Liver (tissue), 9 donors: ENCODE results near the gene DYRK4. TPM values are rescaled to one million over a fixed set of nuclear protein-coding genes. Genes with fewer than 3 reads are reported as not detected.

Source experiments
- DNase-seq: peaks from one replicate; pipeline ENCODE4 v3.0.0-alpha.2; 2017; ENCODE audit warnings: low spot score
- H3K27ac ChIP-seq, 2 donors: one replicate each; pipeline ENCODE4 v1.7.0; 2013; ENCODE audit warnings: inconsistent platforms in 2 of 2, low read length in 2 of 2, control low read depth in 1 of 2, low read depth in 1 of 2, mild to moderate bottlenecking in 1 of 2
- H3K27me3 ChIP-seq, 4 donors: one replicate each; pipeline versions ENCODE4 v1.6.1 to v1.7.0; 2013; ENCODE audit warnings: low read length in 3 of 4, inconsistent platforms in 1 of 4, mild to moderate bottlenecking in 1 of 4, moderate library complexity in 1 of 4; ENCODE audit not compliant: control insufficient read depth in 4 of 4, insufficient read depth in 4 of 4
- H3K36me3 ChIP-seq, 4 donors: one replicate each; pipeline versions ENCODE4 v1.6.1 to v1.7.0; 2013; ENCODE audit warnings: low read length in 3 of 4, mild to moderate bottlenecking in 3 of 4, low read depth in 1 of 4, moderate library complexity in 1 of 4; ENCODE audit not compliant: control insufficient read depth in 4 of 4, insufficient read depth in 3 of 4
- H3K4me1 ChIP-seq, 4 donors: one replicate each; pipeline versions ENCODE4 v1.6.1 to v1.7.0; 2013; ENCODE audit warnings: low read length in 3 of 4, mild to moderate bottlenecking in 3 of 4, moderate library complexity in 1 of 4; ENCODE audit not compliant: control insufficient read depth in 4 of 4, insufficient read depth in 4 of 4
- H3K4me3 ChIP-seq, 3 donors: one replicate each; pipeline versions ENCODE4 v1.6.1 to v1.7.0; 2013; ENCODE audit warnings: low read length in 3 of 3, control low read depth in 1 of 3, low read depth in 1 of 3, mild to moderate bottlenecking in 1 of 3
- H3K9ac ChIP-seq, 2 donors: one replicate each; pipeline ENCODE4 v1.7.0; 2013; ENCODE audit warnings: low read length in 2 of 2, mild to moderate bottlenecking in 2 of 2, moderate library complexity in 2 of 2, control low read depth in 1 of 2, low read depth in 1 of 2
- H3K9me3 ChIP-seq, 4 donors: one replicate each; pipeline versions ENCODE4 v1.6.1 to v1.7.0; 2013; ENCODE audit warnings: low read length in 3 of 4; ENCODE audit not compliant: control insufficient read depth in 4 of 4
- EGR1 ChIP-seq, 2 donors: IDR thresholded peaks; 2 replicates each; pipeline ENCODE4 v1.6.1; 2016 to 2018; ENCODE audit warnings: antibody characterized with exemption in 2 of 2, low read depth in 2 of 2
- FOXA2 ChIP-seq: IDR thresholded peaks from 2 replicates; pipeline ENCODE4 v1.6.1; 2016; ENCODE audit warnings: antibody characterized with exemption
- GABPA ChIP-seq, 2 donors: IDR thresholded peaks in 1 of 2; conservative IDR thresholded peaks in 1 of 2; 2 replicates each; pipeline ENCODE4 v1.6.1; 2016; ENCODE audit warnings: antibody characterized with exemption in 2 of 2, mild to moderate bottlenecking in 1 of 2, moderate library complexity in 1 of 2
- HNF4A ChIP-seq, 2 donors: conservative IDR thresholded peaks; 2 replicates each; pipeline ENCODE4 v1.6.1; 2016; ENCODE audit warnings: antibody characterized with exemption in 2 of 2, mild to moderate bottlenecking in 2 of 2
- HNF4G ChIP-seq: IDR thresholded peaks from 2 replicates; pipeline ENCODE4 v1.6.1; 2016; ENCODE audit warnings: antibody characterized with exemption
- NR2F2 ChIP-seq: IDR thresholded peaks from 2 replicates; pipeline ENCODE4 v1.6.1; 2016; ENCODE audit warnings: antibody characterized with exemption
- RAD21 ChIP-seq, 2 donors: IDR thresholded peaks; 2 replicates each; pipeline ENCODE4 v1.6.1; 2016; ENCODE audit warnings: antibody characterized with exemption in 2 of 2, mild to moderate bottlenecking in 2 of 2
- SP1 ChIP-seq: IDR thresholded peaks from 2 replicates; pipeline ENCODE4 v1.6.1; 2018; ENCODE audit warnings: antibody characterized with exemption, mild to moderate bottlenecking
- TAF1 ChIP-seq: conservative IDR thresholded peaks from 2 replicates; pipeline ENCODE4 v1.6.1; 2016; ENCODE audit warnings: antibody characterized with exemption, mild to moderate bottlenecking
- YY1 ChIP-seq: IDR thresholded peaks from 2 replicates; pipeline ENCODE4 v1.6.1; 2016; ENCODE audit warnings: antibody characterized with exemption, mild to moderate bottlenecking
- WGBS: extraction: QIAGEN DNeasy Blood & Tissue Kit; methylation state at CpG from one replicate; pipeline ENCODE4 v1.1.7; 2013; 5-methylcytosine and 5-hydroxymethylcytosine counted together
- polyA plus RNA-seq, 2 donors: library from polyadenylated mRNA; stranded (reverse) in 1 of 2; unstranded in 1 of 2; fragments of 200-250 nt in 1 of 2; fragments of >200 nt in 1 of 2; fragmentation: Nextera tagmentation in 1 of 2; extraction: Ambion mirVana in 1 of 2; gene quantifications; one replicate each; pipeline versions ENCODE4 v1.2.1 to v1.2.3, GENCODE V29; 2013 to 2015
- total RNA-seq, 2 donors: library from RNA; depleted of rRNA; stranded (reverse); fragments of >200 nt; gene quantifications; one replicate each; pipeline ENCODE4 v1.2.3, GENCODE V29; 2014
- TF ChIP-seq, protein P1 (sequence below): fragments of 150-350 bp; IDR thresholded peaks from 2 replicates; pipeline ENCODE4 v1.5.1; 2017; ENCODE audit warnings: improper control_type of control experiment, low read depth, low read length; ENCODE audit not compliant: missing input control
- TF ChIP-seq, protein P2 (sequence below): IDR thresholded peaks from 2 replicates; pipeline ENCODE4 v1.6.1; 2016; ENCODE audit warnings: antibody characterized with exemption
- TF ChIP-seq, protein P3 (sequence below): IDR thresholded peaks from 2 replicates; pipeline ENCODE4 v1.6.1; 2016; ENCODE audit warnings: antibody characterized with exemption, mild to moderate bottlenecking
- TF ChIP-seq, protein P4 (sequence below): IDR thresholded peaks from 2 replicates; pipeline ENCODE4 v1.6.1; 2016; ENCODE audit warnings: antibody characterized with exemption
- donor health status: healthy.
- donor health status: healthy.
- donor health status: healthy.
- donor health status: healthy.
- donor health status: healthy.

The DYRK4 gene
- total and polyA plus RNA-seq, 4 donors: 12.0 to 20.3 (median 14.4) TPM

DNA sequence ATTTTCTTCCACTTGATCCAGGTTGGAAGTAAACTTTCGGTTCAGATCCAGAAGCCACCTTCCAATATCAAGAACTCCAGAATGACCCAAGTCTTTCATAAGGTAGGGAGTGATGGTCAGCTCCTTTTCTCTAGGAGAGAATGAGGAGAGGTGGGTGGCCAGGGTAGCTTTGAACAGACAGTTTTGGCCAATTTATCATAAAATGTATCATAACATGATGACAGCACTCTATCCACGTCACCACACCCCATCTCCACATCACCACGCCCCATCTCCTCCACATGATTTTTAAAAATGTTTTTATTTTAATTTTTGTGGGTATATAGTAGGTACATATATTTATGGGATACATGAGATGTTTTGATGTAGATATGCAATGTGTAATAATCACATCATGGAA, 26.9 kb downstream of the DYRK4 start (continued):
- TF ChIP-seq TAF1 (no peak), NR2F2 (no peak)

DNA sequence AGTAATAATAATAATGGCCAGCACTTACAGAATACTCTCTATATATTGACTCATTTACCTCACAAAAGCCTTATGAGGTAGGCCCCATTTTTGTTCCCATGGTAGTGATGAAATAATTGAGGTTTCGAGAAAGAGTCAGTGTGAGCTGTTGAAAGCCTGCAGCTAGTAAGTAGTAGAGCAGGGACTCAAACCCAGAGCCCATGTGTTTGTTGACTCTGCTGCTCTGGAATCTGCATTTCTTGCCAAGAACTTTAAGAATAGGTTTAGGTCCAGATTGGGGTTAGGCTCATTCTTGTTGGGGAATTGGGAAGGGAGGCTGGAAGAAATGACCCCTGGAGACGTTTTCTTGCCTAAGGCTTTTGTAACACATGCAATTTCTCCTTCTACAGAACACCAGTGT, 27.9 kb downstream of the DYRK4 start:
- Histone ChIP-seq H3K4me3 (no peak overlapping the region), H3K36me3 (no peaks in the 10 kb centered on the region), H3K4me1 (no peaks in the 10 kb centered on the region), H3K9me3 (no peaks in the 10 kb centered on the region), H3K27ac (no peak overlapping the region), H3K9ac (no peak overlapping the region), H3K27me3 (no peaks in the 10 kb centered on the region)
- 52% methylated on average over 2 of the region's 2 CpGs for WGBS
- TF ChIP-seq EGR1 (IDR thresholded peaks at IDR 0.05; ENCODE audit: low read depth in 2 of 2) (no peak), SP1 (no peak), HNF4A (conservative IDR thresholded peaks at IDR 0.05) (no peak), RAD21 (IDR thresholded peaks at IDR 0.05) (no peak), GABPA (IDR thresholded peaks at IDR 0.05 in 1 of 2, conservative IDR thresholded peaks at IDR 0.05 in 1 of 2) (no peak), YY1 (no peak), NR2F2 (no peak), HNF4G (no peak), TAF1 (no peak), FOXA2 (no peak)
- TF ChIP-seq, protein P1, sequence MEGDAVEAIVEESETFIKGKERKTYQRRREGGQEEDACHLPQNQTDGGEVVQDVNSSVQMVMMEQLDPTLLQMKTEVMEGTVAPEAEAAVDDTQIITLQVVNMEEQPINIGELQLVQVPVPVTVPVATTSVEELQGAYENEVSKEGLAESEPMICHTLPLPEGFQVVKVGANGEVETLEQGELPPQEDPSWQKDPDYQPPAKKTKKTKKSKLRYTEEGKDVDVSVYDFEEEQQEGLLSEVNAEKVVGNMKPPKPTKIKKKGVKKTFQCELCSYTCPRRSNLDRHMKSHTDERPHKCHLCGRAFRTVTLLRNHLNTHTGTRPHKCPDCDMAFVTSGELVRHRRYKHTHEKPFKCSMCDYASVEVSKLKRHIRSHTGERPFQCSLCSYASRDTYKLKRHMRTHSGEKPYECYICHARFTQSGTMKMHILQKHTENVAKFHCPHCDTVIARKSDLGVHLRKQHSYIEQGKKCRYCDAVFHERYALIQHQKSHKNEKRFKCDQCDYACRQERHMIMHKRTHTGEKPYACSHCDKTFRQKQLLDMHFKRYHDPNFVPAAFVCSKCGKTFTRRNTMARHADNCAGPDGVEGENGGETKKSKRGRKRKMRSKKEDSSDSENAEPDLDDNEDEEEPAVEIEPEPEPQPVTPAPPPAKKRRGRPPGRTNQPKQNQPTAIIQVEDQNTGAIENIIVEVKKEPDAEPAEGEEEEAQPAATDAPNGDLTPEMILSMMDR: no peak
- TF ChIP-seq, protein P2, sequence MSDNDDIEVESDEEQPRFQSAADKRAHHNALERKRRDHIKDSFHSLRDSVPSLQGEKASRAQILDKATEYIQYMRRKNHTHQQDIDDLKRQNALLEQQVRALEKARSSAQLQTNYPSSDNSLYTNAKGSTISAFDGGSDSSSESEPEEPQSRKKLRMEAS: no peak
- TF ChIP-seq, protein P3, sequence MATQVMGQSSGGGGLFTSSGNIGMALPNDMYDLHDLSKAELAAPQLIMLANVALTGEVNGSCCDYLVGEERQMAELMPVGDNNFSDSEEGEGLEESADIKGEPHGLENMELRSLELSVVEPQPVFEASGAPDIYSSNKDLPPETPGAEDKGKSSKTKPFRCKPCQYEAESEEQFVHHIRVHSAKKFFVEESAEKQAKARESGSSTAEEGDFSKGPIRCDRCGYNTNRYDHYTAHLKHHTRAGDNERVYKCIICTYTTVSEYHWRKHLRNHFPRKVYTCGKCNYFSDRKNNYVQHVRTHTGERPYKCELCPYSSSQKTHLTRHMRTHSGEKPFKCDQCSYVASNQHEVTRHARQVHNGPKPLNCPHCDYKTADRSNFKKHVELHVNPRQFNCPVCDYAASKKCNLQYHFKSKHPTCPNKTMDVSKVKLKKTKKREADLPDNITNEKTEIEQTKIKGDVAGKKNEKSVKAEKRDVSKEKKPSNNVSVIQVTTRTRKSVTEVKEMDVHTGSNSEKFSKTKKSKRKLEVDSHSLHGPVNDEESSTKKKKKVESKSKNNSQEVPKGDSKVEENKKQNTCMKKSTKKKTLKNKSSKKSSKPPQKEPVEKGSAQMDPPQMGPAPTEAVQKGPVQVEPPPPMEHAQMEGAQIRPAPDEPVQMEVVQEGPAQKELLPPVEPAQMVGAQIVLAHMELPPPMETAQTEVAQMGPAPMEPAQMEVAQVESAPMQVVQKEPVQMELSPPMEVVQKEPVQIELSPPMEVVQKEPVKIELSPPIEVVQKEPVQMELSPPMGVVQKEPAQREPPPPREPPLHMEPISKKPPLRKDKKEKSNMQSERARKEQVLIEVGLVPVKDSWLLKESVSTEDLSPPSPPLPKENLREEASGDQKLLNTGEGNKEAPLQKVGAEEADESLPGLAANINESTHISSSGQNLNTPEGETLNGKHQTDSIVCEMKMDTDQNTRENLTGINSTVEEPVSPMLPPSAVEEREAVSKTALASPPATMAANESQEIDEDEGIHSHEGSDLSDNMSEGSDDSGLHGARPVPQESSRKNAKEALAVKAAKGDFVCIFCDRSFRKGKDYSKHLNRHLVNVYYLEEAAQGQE: no peak
- TF ChIP-seq, protein P4, sequence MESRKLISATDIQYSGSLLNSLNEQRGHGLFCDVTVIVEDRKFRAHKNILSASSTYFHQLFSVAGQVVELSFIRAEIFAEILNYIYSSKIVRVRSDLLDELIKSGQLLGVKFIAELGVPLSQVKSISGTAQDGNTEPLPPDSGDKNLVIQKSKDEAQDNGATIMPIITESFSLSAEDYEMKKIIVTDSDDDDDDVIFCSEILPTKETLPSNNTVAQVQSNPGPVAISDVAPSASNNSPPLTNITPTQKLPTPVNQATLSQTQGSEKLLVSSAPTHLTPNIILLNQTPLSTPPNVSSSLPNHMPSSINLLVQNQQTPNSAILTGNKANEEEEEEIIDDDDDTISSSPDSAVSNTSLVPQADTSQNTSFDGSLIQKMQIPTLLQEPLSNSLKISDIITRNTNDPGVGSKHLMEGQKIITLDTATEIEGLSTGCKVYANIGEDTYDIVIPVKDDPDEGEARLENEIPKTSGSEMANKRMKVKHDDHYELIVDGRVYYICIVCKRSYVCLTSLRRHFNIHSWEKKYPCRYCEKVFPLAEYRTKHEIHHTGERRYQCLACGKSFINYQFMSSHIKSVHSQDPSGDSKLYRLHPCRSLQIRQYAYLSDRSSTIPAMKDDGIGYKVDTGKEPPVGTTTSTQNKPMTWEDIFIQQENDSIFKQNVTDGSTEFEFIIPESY: no peak
- no peak for DNase-seq
